NCI-H2107 treated with DMSO at 0.1 percent for 48 hours (cell line): ENCODE results near the gene KCNK2.

Experiments used
- DNase-seq: peaks from one replicate; lab custom pipeline; 2025; ENCODE audit not compliant: unreplicated experiment; lab: John Stamatoyannopoulos, UW

Gene KCNK2

GRCh38 chr1:215094381-215094780, 11.8 kb downstream of the KCNK2 start:
- DNase-seq: no peak

GRCh38 chr1:215095524-215095923, 13.0 kb downstream of the KCNK2 start:
- no peak for DNase-seq

GRCh38 chr1:215101511-215101910, 19.0 kb downstream of the KCNK2 start:
- DNase-seq: no peak

- DNase-seq: no peak
Measured at GRCh38 chr1:215104283-215104682, 21.7 kb downstream of the KCNK2 start.

GRCh38 chr1:215106067-215106466, 23.5 kb downstream of the KCNK2 start:
- DNase-seq: no peak

GRCh38 chr1:215109171-215109570, 26.6 kb downstream of the KCNK2 start:
- no peak for DNase-seq

- no peak for DNase-seq
Measured at GRCh38 chr1:215111916-215112315, 29.4 kb downstream of the KCNK2 start.

- DNase-seq: no peak
Measured at GRCh38 chr1:215113776-215114153, 31.2 kb downstream of the KCNK2 start.

- DNase-seq: peak; percentile 32
Measured at GRCh38 chr1:215114154-215114933, 31.8 kb downstream of the KCNK2 start.

- no peak for DNase-seq
Measured at GRCh38 chr1:215115760-215116159, 33.2 kb downstream of the KCNK2 start.

GRCh38 chr1:215118081-215118480, 35.5 kb downstream of the KCNK2 start:
- DNase-seq: no peak

GRCh38 chr1:215119056-215119455, 36.5 kb downstream of the KCNK2 start:
- no peak for DNase-seq

- no peak for DNase-seq
Measured at GRCh38 chr1:215119719-215120365, 37.3 kb downstream of the KCNK2 start.

GRCh38 chr1:215128504-215128903, 46.0 kb downstream of the KCNK2 start:
- DNase-seq: no peak

GRCh38 chr1:215131291-215131690, 48.8 kb downstream of the KCNK2 start:
- DNase-seq: no peak

GRCh38 chr1:215132156-215132555, 49.6 kb downstream of the KCNK2 start:
- no peak for DNase-seq

GRCh38 chr1:215133532-215133931, 51.0 kb downstream of the KCNK2 start:
- no peak for DNase-seq

GRCh38 chr1:215137985-215138384, 55.4 kb downstream of the KCNK2 start:
- no peak for DNase-seq

- DNase-seq: no peak
Measured at GRCh38 chr1:215140135-215140534, 57.6 kb downstream of the KCNK2 start.

- DNase-seq: no peak
Measured at GRCh38 chr1:215141460-215141859, 58.9 kb downstream of the KCNK2 start.

- DNase-seq: no peak
Measured at GRCh38 chr1:215143497-215143896, 61.0 kb downstream of the KCNK2 start.

- peak; percentile 55 for DNase-seq
Measured at GRCh38 chr1:215146240-215146975, 63.9 kb downstream of the KCNK2 start.
